ENCODE results near the gene MAP4K3. TPM values are rescaled to one million over a fixed set of nuclear protein-coding genes. Genes with fewer than 3 reads are reported as not detected.
"Not testable (repeated sequence)": the region's sequence is repeated elsewhere in the genome, so short reads cannot be mapped to it uniquely, and the experiment has no call there.

The MAP4K3 gene
- total RNA-seq, 4 donors from 2014 or later: 60.6 to 86.6 (median 75.6) TPM

- no peak for TF ChIP-seq CTCF (IDR thresholded peaks at IDR 0.05)
- no peak for TF ChIP-seq POLR2A (IDR thresholded peaks at IDR 0.05)
- no peak overlapping the region for H3K27ac ChIP-seq
- WGBS, 2 donors: 87 to 90% methylated on average over 5 of the region's 5 CpGs
- DNase-seq: no peak
- no peak overlapping the region for H3K4me3 ChIP-seq (replicated peaks in 1 of 3)
- no peaks in the 10 kb centered on the region for H3K27me3 ChIP-seq
- no peaks in the 10 kb centered on the region for H3K9me3 ChIP-seq
- intact Hi-C loops (cut with DNase I): no loop called here
- peaks cover 7 to 27% of the 10 kb centered on the region in 2 donors for H3K4me1 ChIP-seq
- no peaks in the 10 kb centered on the region for H3K36me3 ChIP-seq
Observed at GRCh38 chr2:39394516-39394961, 42.5 kb downstream of the MAP4K3 start.

DNA sequence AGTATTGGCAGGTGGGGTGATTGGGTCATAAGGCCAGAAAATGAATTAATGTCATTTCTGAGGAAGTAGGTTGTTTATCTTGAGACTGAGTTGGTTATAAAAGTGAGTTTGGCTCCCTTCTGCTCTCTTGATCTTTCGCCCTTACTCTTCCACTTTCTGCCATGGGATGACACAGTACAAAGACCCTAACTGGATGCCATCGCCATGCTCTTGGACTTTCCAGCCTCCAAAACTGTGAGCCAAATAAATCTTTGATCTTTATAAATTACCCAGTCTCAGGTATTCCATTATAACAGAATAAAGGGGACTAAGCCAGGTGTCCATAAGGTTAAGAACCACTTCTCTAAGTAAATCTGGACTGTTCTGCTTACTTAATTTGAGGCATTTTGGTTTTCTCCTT, 44.4 kb downstream of the MAP4K3 start:
- H3K9me3 ChIP-seq: no peaks in the 10 kb centered on the region
- no peak overlapping the region for H3K4me3 ChIP-seq (replicated peaks in 1 of 3)
- WGBS, 2 donors: 45 to 80% methylated on average over 2 of the region's 2 CpGs
- TF ChIP-seq POLR2A (IDR thresholded peaks at IDR 0.05): no peak
- TF ChIP-seq CTCF (IDR thresholded peaks at IDR 0.05): no peak
- no peak overlapping the region for H3K27ac ChIP-seq
- H3K4me1 ChIP-seq: peaks cover 15 to 33% of the 10 kb centered on the region in 2 donors
- intact Hi-C loops (cut with DNase I): no loop called here
- H3K27me3 ChIP-seq: no peaks in the 10 kb centered on the region
- H3K36me3 ChIP-seq: no peaks in the 10 kb centered on the region
- DNase-seq: no peak

GRCh38 chr2:39390216-39390615, 46.9 kb downstream of the MAP4K3 start:
- WGBS, 2 donors: 67 to 96% methylated on average over 4 of the region's 4 CpGs
- TF ChIP-seq POLR2A (IDR thresholded peaks at IDR 0.05) (no peak), CTCF (IDR thresholded peaks at IDR 0.05) (no peak)
- intact Hi-C loops (cut with DNase I): no loop called here
- H3K27me3 ChIP-seq: no peaks in the 10 kb centered on the region
- H3K4me1 ChIP-seq: peaks cover 14 to 23% of the 10 kb centered on the region in 2 donors
- H3K9me3 ChIP-seq: no peaks in the 10 kb centered on the region
- H3K4me3 ChIP-seq (replicated peaks in 1 of 3): no peak overlapping the region
- no peak overlapping the region for H3K27ac ChIP-seq
- DNase-seq: no peak
- H3K36me3 ChIP-seq: no peaks in the 10 kb centered on the region

DNA sequence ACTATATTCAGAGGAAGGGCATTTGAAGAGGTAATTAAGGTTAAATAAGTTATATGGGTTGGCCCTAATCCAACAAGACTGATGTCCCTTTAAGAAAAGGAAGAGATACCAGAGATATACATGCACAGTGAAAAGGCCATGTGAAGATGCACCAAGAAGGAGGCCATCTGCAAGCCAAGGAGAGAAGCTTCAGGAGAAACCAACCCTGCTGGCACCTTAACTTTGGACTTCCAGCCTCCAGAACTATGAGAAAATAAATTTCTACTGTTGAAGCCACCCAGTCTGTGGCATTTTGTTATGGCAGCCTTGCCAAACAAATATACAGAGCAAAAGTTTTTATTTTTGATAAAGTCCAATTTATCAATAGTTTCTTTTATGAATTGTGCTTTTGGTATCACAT, 51.0 kb downstream of the MAP4K3 start:
- DNase-seq: no peak
- TF ChIP-seq POLR2A (IDR thresholded peaks at IDR 0.05) (no peak), CTCF (IDR thresholded peaks at IDR 0.05) (no peak)
- intact Hi-C loops (cut with DNase I): no loop called here
- H3K4me1 ChIP-seq: peaks cover 15 to 18% of the 10 kb centered on the region in 2 donors
- H3K36me3 ChIP-seq: no peaks in the 10 kb centered on the region
- no peak overlapping the region for H3K4me3 ChIP-seq (replicated peaks in 1 of 3)
- no peak overlapping the region for H3K27ac ChIP-seq
- H3K27me3 ChIP-seq: no peaks in the 10 kb centered on the region
- H3K9me3 ChIP-seq: no peaks in the 10 kb centered on the region

- no peak for DNase-seq
- peaks cover 22 to 23% of the 10 kb centered on the region in 2 donors for H3K4me1 ChIP-seq
- 98 to 99% methylated on average over 2 of the region's 2 CpGs for WGBS, 2 donors
Observed at GRCh38 chr2:39385172-39385571, 51.9 kb downstream of the MAP4K3 start.

GRCh38 chr2:39384071-39384470, 53.0 kb downstream of the MAP4K3 start:
- 97% methylated on average over 11 of the region's 11 CpGs for WGBS, 2 donors
- H3K4me3 ChIP-seq (replicated peaks in 1 of 3); H3K27ac ChIP-seq; DNase-seq; intact Hi-C loops (cut with DNase I); H3K36me3 ChIP-seq; H3K9me3 ChIP-seq; H3K27me3 ChIP-seq: not testable (repeated sequence)
- peaks cover 25 to 31% of the 10 kb centered on the region in 2 donors for H3K4me1 ChIP-seq

More at GRCh38 chr2:39385172-39385571, 51.9 kb downstream of the MAP4K3 start:
- Histone ChIP-seq H3K9me3 (no peaks in the 10 kb centered on the region), H3K4me3 (replicated peaks in 1 of 3) (no peak overlapping the region), H3K27me3 (no peaks in the 10 kb centered on the region), H3K36me3 (no peaks in the 10 kb centered on the region), H3K27ac (no peak overlapping the region)
- no peak for TF ChIP-seq CTCF (IDR thresholded peaks at IDR 0.05)
- no peak for TF ChIP-seq POLR2A (IDR thresholded peaks at IDR 0.05)
- intact Hi-C loops (cut with DNase I): no loop called here

All from thyroid gland (tissue), 4 donors.